ENCODE data around the gene CCDC171. TPM values are rescaled to one million over a fixed set of nuclear protein-coding genes. Genes with fewer than 3 reads are reported as not detected.

CCDC171 gene
- total and polyA plus RNA-seq, 3 donors from 2014 or later, result 13.2 to 30.2 (median 21.4) TPM

DNA sequence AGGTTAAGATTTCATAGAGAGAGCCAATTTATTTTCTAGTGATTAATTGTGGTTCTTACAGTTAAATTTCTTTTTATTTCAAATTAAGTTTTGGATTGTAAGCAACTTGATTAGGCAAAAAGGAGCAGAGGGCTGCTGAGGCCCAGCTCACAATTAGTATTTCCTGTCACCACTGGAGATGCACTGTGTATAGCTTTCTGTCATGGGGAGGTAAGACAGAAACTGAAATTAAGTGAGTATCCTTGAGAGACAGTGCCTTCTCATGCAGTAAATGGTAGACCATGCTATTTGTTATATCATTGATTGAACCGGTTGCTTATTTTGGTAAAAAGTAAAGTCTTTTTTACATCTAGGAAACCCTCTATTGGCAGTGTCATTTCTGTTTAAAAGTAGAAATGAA, 190.7 kb downstream of the CCDC171 start:
- WGBS, 2 donors, result 88 to 92% methylated on average over 1 of the region's 1 CpG
- no peak for DNase-seq
- intact Hi-C loops (cut with DNase I; ENCODE audit: low total_unique reads), result no loop called here
- Histone ChIP-seq H3K9me3 (no peaks in the 10 kb centered on the region), H3K27me3 (no peaks in the 10 kb centered on the region), H3K27ac (no peak overlapping the region), H3K4me1 (no peaks in the 10 kb centered on the region), H3K36me3 (ENCODE audit: low read depth, missing control alignments) (no peaks in the 10 kb centered on the region), H3K4me3 (no peak overlapping the region)
- TF ChIP-seq, protein P1, sequence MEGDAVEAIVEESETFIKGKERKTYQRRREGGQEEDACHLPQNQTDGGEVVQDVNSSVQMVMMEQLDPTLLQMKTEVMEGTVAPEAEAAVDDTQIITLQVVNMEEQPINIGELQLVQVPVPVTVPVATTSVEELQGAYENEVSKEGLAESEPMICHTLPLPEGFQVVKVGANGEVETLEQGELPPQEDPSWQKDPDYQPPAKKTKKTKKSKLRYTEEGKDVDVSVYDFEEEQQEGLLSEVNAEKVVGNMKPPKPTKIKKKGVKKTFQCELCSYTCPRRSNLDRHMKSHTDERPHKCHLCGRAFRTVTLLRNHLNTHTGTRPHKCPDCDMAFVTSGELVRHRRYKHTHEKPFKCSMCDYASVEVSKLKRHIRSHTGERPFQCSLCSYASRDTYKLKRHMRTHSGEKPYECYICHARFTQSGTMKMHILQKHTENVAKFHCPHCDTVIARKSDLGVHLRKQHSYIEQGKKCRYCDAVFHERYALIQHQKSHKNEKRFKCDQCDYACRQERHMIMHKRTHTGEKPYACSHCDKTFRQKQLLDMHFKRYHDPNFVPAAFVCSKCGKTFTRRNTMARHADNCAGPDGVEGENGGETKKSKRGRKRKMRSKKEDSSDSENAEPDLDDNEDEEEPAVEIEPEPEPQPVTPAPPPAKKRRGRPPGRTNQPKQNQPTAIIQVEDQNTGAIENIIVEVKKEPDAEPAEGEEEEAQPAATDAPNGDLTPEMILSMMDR (IDR thresholded peaks at IDR 0.05), result no peak
- TF ChIP-seq POLR2A (IDR thresholded peaks at IDR 0.05), result no peak

DNA sequence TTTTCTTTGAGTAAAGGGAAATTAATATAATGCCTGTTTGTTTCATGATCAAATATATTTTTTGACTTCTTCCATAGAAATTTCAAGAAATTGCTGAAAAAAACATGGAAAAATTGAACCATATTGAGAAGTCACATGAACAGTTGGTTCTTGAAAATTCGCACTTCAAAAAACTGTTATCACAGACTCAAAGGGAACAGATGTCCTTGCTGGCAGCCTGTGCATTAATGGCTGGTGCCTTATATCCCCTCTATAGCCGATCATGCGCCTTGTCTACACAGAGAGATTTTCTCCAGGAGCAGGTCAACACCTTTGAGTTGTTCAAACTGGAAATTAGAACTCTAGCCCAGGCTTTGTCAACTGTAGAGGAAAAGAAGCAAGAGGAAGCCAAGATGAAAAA, 191.4 kb downstream of the CCDC171 start:
- H3K4me3 ChIP-seq, result no peak overlapping the region
- no peaks in the 10 kb centered on the region for H3K36me3 ChIP-seq (ENCODE audit: low read depth, missing control alignments)
- no peaks in the 10 kb centered on the region for H3K9me3 ChIP-seq
- WGBS, 2 donors, result 89 to 95% methylated on average over 3 of the region's 3 CpGs
- intact Hi-C loops (cut with DNase I; ENCODE audit: low total_unique reads), result no loop called here
- TF ChIP-seq, protein P1 (IDR thresholded peaks at IDR 0.05), result no peak
- TF ChIP-seq POLR2A (IDR thresholded peaks at IDR 0.05), result no peak
- no peaks in the 10 kb centered on the region for H3K4me1 ChIP-seq
- H3K27me3 ChIP-seq, result no peaks in the 10 kb centered on the region
- no peak for DNase-seq
- no peak overlapping the region for H3K27ac ChIP-seq

GRCh38 chr9:15746905-15747304, 194.1 kb downstream of the CCDC171 start:
- Histone ChIP-seq H3K4me3 (no peak overlapping the region), H3K27me3 (no peaks in the 10 kb centered on the region), H3K36me3 (ENCODE audit: low read depth, missing control alignments) (no peaks in the 10 kb centered on the region), H3K9me3 (no peaks in the 10 kb centered on the region), H3K4me1 (no peaks in the 10 kb centered on the region), H3K27ac (no peak overlapping the region)
- no peak for TF ChIP-seq POLR2A (IDR thresholded peaks at IDR 0.05)
- TF ChIP-seq, protein P1 (IDR thresholded peaks at IDR 0.05), result no peak
- 86 to 92% methylated on average over 2 to 7 of the region's 7 CpGs for whole genome bisulfite sequencing, 2 donors
- no peak for DNase-seq
- intact Hi-C loops (cut with DNase I; ENCODE audit: low total_unique reads), result no loop called here

DNA sequence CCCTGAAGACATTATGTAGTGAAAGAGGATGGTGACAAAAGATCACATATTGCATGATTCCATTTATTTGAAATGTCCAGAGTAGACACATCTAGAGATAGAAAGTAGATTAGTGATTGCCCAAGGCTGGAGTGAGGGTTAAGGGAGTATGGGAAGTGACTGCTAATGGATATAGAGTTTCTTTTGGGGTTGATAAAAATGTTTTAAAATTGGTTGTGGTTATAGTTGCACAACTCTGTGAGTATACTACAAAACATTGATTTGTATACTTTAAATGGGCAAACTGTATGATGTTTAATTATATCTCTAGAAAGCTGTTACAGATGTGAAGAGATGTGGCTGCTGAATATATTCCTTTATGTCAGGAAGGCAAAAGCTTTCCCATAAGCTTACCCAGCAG, 202.8 kb downstream of the CCDC171 start:
- no peaks in the 10 kb centered on the region for H3K36me3 ChIP-seq (ENCODE audit: low read depth, missing control alignments)
- no peaks in the 10 kb centered on the region for H3K9me3 ChIP-seq
- TF ChIP-seq, protein P1 (IDR thresholded peaks at IDR 0.05), result no peak
- TF ChIP-seq POLR2A (IDR thresholded peaks at IDR 0.05), result no peak
- intact Hi-C loops (cut with DNase I; ENCODE audit: low total_unique reads), result no loop called here
- H3K27ac ChIP-seq, result no peak overlapping the region
- H3K27me3 ChIP-seq, result no peaks in the 10 kb centered on the region
- no peaks in the 10 kb centered on the region for H3K4me1 ChIP-seq
- DNase-seq, result no peak
- H3K4me3 ChIP-seq, result no peak overlapping the region

- no peak overlapping the region for H3K27ac ChIP-seq
- intact Hi-C loops (cut with DNase I; ENCODE audit: low total_unique reads), result no loop called here
- TF ChIP-seq, protein P1 (IDR thresholded peaks at IDR 0.05), result no peak
- no peak for TF ChIP-seq POLR2A (IDR thresholded peaks at IDR 0.05)
- no peak overlapping the region for H3K4me3 ChIP-seq
- H3K9me3 ChIP-seq, result no peaks in the 10 kb centered on the region
- H3K36me3 ChIP-seq (ENCODE audit: low read depth, missing control alignments), result no peaks in the 10 kb centered on the region
- no peaks in the 10 kb centered on the region for H3K27me3 ChIP-seq
- no peak for DNase-seq
- WGBS, 2 donors, result 94 to 95% methylated on average over 2 of the region's 2 CpGs
- H3K4me1 ChIP-seq, result no peaks in the 10 kb centered on the region
Measured at GRCh38 chr9:15761551-15761950, 208.7 kb downstream of the CCDC171 start.
